Stimulated activated CD4-positive, alpha-beta T cell treated with anti-CD3 and anti-CD28 coated beads, Interleukin-1b, Interleukin-23, amount 100 ng/mL, for 1 hour (primary cell): ENCODE measurements around the gene CAMK2A.

Experiments
- DNase-seq, 2 donors: peaks; one replicate each; pipeline ENCODE4 v3.0.0-alpha.2; 2020; ENCODE audit warnings: low read depth in 2 of 2

The CAMK2A gene

DNA sequence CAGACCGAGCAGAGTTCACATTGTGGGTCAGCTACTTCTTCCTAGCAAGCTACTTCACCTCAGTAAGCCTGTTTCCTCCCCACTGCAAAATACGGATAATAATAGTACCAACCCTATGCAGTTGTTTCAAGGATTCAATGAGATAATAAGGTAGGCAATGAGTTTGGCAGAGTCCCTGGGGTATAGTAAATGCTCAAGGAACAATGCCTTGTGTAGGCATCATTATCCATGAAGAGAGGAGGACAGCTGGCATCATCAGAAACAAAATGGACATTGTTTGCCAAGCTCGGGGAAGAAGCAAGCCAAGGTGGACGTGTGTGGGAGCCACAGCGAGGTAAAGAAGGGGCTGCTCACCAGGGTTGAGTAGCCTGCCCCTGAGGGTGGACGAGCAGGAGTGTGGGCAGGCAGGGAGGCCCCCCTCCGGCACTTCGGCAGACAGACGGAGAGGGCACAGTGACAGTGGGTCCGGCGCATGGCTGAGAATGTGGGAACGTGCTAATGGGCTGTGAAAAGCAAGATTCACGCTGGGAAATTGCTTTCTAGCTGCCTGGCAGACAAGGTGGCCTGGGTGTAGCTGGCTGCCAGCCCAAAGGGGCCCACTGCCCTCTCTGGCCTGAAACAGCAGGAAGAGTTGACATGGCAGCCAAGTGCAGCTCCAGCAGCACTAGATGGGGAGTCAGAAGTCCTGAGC is 10.1 kb downstream of the CAMK2A start:
- no peak for DNase-seq

DNA sequence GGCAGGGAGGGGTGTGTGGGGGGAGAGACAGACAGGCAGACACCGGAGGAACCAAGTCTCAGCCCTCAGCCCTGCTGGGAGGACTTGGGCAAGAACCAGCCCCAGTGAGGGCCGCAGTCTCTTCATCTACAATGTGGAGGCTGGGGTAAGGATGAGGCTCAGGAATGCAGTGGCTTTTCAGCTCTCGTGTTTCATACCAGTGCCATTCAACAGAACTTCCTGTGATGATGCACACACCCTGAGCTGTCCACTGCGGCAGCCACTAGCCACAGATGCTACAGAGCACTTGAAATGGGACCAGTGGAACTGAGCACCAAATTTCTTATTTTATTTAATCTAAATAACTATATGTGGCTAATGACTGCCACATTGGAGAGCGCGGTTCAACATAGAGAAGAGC is 10.7 kb downstream of the CAMK2A start:
- DNase-seq = no peak

DNA sequence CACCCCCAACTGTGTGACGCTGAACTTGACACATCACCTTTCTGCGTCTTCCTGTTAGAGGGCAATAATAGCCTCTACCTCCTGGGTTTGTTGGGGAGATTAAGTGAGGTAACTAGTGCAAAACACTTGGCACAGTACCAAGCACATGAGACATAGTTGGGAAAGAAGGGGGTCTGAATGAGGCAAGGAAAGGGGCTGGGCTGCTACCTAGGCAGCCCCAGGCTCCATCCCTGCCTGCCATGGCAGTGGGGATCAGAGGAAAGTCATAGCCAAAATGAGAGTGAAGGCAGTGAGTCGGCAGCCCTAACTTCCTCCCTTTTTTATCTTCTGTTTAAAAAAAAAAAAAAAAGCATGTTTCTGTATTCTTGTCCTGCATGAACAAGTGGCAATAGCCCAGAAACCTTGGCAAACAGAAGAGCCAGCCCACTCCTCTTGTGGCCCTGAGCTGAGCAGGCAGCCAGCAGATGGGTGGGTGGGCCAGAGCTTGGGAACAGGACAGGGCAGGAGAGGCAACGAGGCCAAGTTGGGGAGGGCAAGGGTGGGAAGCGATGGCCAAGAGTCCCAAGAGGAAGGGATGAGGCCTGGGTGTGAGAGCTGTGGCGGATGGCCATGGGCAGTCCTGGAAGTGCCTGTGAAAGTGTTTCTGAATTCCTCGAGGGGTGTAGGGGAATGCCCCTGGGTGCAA is 11.4 kb downstream of the CAMK2A start:
- DNase-seq = no peak

DNA sequence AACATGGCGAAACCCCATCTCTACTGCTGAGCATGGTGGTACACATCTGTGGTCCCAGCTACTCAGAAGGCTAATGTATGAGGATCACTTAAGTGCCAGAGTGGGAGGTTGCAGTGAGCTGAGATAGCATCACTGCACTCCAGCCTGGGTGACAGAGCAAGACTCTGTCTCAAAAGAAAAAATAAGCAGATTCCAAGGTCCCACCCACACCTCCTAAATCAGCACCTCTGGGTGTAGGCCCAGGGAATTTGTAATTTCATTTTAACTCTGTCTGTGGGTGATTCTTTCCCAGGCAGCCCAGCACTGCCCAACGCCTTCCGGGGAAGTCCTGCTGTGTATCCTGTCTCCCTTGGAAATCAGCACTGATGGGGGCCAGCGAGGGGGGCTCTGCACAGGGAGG is 12.5 kb downstream of the CAMK2A start:
- DNase-seq = no peak

DNA sequence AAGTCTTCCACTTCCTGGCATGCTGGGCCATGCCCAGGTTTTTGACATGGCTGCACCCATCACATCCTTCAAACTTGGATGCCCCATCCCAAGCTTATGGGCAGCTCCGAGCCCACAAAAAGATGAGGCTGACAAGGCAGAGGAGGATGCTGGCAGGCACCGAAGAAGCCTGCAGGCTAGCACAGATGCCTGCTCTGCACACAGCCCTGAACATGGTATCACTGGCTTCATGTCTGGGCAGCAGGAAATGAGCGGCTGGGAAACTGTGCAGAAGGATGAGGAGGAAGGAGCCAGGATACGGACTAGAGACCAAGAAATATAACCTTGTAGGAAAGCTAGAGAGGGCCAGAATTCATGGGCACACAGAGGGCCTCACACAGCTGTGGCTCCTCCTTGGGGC is 14.8 kb downstream of the CAMK2A start:
- DNase-seq = no peak

DNA sequence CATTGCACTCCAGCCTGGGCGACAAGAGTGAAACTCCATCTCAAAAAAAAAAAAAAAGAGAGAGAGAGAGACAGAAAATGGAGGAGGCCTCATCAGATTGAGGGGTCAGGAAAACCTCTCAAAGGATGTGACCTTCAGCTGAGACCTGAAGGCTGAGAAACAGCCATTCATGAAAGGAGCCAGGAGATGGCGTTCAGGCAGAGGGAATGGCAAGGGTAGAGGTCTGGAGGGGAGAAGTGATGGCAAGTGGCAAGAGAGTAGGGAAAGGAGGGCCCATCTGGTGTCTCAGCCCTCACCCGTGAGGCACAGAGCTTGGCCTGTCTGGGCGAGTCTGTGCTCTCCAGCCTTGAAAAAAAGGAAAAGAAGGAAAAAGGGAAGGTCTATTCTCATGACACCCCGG is 17.0 kb downstream of the CAMK2A start:
- no peak for DNase-seq

DNA sequence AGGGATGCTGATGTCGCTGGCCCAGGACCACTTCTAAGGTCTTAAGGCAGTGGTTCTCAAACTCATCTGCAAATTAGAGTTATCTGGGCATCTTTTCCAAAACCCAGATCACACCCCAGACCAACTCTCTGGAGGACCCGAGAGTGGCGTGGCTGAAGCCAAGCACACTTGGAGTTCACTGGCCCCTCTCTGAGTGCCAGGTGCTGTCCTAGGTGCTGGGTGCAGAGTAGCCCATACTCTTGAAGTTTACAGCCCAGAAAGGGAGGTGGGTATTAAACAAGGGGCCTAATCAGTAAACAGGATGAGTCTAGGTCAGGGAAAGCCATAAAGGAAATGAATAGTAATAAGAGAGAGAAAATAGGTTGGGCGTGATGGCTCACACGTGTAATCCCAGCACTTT is 17.6 kb downstream of the CAMK2A start:
- no peak for DNase-seq

DNA sequence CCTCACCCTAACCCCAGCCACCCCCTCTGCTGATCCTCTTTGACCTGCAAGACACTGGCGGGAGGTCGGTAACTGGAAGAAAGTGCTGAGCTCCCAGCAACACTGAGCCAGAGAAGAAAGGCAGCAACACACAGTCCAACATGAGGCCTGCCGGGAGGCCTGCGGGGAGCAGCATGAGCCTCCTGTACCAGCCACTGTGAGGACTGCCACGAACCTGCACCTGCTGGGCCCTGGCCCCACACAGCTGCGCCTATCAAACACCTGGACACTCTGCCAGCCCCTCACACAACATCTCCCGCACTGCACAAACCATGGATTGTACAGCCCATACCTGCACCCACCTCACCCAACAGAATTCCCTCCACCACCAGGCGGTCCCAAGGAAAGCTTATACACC is 18.3 kb downstream of the CAMK2A start:
- no peak for DNase-seq

DNA sequence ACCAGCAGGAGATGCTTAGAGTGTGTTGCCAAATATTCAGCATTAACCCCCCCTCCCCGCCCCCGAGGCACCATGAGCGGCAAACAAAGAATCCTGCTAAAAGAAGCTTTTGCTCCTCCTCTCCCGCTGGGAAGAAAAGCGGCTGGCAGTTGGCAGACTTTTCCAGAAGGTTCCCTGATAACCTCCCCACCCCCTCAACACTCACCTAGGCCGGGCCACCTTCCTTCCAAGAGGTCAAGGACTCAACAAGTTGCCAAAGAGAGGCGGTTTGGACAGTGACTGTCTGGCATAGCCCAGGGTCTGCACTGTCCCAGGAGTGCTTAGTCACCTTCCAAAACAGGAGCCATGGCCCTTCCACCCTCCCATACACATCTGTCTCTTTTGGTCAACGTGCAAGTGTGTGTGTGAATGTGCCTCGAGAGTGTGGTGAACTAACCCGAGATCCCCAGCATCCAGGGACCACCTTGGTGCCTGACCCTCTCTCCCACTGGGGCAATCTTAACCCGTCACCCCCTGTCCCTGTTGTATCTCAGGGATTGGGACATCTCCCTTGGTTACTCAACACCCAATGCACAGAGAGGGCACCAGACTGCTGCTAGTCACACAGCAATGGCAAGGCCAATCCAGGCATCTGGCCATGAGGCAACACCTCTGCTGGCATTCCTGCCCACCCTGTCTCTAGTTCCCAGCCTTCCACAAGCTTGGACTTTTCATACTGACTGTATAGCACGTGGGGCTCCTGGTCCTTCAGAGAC is 18.9 kb downstream of the CAMK2A start:
- DNase-seq = no peak

DNA sequence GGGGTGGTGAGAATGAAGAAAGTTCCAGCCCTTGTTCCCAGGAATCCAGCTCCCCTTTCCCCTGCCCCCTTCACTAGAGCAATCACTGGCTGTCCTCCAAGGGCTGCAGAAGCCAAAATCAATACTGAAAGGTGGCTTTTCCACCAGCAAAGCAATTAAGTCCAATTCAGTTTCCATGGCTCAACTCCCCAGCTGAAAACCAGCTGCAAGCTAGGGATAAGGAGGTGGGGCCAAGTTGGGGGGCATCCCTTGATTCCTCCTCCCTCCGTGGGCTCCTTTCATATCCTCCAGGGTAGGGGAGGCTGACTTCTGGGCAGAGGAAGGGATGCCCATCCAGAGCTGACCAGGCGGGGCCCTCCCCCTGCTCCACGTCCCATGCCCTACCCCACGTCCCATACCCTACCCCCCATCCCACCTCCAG is 22.7 kb downstream of the CAMK2A start:
- DNase-seq = no peak

DNA sequence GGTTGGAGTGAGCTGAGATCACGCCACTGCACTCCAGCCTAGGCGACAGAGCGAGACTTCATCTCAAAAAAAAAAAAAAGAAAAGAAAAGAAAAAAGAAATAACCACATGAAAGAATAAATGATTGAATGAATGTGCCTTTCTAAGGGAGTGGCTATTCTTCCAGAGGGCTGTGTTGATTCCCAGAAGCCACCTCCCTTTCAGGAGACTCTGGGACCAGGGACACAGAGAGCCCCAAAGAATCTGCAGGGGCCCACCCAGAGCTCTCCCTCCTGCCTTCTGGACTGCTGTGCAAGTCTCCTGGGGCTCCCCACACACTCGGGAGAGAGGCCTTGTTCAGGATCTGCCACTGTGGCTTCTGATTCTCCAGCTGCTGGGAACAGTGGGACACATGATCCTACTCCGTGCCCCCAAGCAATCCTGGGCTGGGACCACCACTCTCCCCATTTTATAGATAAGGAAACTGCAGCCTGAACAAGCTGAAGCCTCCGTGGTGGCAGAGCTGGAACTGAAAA is 23.6 kb downstream of the CAMK2A start:
- no peak for DNase-seq

DNA sequence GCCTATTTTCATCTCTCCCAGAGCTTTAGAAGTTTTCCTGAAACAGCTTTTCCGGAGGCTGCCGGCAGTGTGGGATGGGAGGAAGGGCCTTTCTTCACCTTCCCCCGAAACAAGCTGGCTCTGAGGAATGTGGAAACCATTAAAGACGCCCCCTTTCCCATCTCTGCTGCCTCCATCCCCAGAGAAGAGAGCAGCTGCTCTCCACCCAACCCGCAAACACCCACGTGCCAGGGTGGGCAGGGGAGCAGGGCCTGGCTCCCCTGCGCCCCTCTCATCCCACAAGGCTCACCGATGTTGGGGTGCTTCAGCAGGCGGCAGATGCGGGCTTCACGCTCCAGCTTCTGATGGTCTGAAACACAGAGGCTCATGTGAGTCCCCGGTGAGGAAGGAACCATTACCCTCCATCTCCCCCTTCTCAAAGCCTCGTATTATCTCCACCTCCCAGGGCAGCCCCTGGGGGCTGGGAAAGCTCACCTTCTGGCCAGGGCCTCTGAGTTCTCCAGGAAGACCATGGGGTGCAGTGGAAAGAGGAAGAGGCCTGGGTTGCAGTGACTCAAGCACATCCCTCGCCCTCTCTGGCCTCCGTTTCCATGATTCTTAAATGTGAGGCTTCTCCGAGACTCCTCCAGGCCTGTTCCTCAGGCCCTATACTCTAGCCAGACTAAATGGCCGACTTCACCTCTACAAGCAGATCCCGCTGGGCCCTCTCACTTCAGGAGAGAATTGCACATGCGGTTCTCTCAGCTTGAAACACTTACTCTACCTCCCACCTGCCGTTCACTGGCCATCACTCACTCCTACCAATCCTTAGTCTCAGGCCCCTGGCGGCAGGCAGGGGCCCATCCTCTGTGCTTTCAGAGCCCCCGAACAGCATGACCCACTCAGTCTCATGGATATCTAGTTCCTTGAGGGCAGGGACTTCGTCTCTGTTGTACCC is 24.6 kb downstream of the CAMK2A start:
- DNase-seq = no peak

DNA sequence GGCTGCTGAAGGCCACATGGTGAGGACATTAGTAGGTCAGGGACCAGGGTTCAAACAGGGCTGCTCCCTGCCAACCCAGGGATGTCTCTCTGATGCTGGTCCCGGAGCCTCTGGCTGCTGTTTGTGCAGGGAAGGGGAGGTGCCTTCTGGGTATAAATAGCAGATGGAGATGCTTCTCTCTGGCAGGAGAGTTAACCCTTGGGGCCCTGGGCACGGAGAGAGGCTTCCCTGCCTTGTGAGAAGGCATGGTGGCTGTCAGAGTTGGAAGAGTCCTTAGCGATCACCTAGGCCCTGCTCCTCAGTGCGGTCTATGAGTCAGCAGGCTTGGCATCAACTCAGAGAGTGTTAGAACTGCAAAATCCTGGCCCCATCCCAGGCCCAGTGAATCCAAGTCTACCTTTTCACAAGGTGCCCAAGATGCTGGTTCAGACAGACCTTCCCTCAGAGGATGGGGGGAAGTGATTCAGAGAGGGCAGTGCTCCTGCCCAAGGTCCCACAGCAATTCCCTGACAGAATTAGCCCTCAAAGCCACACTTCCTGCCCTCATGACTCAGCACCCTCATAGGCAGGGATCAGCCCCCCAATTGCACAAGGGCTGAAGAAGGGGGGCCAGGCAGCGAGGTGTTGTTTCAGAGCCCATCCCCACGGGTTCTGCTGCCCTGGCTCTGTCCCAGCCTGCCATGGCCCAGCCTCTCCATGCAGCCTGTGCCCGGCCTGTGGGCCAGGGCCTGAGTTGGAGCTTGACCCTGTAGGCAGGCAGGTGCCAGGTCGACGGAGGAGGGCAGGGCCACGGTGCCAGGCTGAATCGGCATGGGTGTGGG is 25.6 kb downstream of the CAMK2A start:
- no peak for DNase-seq

DNA sequence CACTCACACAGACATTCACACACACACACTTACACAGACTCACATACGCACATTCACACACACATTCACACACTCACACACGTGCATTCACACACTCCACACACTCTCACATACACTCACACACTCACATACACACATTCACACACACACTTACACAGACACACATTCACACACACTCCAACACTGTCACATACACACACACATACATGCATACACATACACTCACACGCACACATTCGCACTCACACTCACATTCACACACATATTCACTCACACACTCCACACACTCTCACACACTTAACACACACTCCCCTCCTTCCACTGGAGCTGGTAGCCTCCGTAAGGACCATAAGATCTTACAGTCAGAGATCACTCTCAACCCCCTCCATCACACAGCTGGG is 26.2 kb downstream of the CAMK2A start:
- no peak for DNase-seq

DNA sequence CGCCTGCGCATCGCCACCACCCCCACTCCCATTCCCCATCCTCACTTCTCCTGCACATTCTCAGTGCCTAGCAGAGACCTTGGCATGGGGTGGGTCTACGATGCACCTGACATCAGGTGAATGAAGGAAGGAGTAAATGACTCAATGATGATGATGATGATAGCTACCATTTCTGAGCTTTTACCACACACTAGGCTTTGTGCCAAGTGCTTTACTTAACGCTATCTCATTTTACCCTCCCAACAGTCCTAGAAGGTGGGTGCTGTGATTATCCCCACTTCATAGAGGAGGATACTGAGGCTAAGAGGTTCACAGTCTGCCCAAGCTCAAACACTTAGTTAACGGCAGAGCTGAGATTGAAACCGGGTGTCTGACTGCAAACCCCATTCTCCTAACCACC is 27.1 kb downstream of the CAMK2A start:
- DNase-seq = no peak

DNA sequence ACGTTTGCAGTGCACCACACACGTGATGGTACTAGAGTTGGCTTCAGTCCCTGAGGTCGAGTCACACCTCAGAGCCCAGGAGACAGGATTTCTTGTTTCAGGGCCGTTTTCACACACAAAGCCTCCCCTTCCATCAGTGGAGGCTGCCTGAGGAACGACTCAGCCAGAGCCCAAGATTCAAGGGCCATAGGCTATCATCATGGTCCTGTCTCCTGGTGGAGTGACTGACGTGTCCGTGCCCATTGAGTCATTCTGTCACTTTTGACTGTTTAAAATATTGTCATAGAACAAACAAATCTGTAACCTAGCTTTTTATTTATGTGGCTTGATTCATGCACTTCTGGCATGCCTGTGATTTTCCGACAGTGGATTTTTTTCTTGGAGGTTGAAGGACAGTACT is 28.3 kb downstream of the CAMK2A start:
- DNase-seq = no peak

DNA sequence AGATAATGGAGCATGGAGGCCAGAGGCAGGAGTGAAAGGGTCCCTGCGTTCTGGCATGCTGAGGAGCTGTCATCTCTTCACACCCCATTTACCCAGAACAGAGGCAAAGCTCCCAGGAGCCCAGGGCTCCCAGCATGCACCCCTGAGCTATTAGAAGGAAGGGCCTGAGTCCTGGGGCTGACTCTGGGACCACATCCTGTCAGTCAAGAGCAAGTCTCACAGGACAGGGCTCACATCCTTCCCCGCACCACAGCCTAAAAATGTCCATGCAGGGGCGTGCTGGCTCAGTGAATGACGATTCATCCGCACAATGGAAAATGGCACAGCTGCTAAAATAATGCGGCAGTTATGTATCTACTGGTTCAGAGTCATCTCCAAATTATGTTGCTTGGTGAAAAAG is 31.4 kb downstream of the CAMK2A start:
- no peak for DNase-seq

DNA sequence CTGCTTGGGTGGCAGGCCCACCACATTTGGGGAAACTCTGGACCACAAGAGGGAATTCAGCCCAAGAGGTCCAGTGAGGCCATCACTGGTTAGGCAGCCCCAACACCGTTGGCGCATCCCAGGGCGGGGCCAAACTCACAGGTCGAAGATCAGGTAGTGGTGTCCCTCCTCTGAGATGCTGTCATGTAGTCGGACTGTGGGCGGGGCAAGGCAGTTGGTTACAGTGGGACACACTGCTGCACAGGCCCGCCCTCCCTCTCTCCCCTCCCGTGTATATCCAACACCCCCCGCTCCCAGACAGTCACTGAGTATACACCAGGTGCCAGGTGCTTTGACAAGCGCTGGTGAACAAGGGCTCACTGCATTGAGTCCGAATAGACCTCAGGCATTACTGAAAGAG is 32.1 kb downstream of the CAMK2A start:
- no peak for DNase-seq

DNA sequence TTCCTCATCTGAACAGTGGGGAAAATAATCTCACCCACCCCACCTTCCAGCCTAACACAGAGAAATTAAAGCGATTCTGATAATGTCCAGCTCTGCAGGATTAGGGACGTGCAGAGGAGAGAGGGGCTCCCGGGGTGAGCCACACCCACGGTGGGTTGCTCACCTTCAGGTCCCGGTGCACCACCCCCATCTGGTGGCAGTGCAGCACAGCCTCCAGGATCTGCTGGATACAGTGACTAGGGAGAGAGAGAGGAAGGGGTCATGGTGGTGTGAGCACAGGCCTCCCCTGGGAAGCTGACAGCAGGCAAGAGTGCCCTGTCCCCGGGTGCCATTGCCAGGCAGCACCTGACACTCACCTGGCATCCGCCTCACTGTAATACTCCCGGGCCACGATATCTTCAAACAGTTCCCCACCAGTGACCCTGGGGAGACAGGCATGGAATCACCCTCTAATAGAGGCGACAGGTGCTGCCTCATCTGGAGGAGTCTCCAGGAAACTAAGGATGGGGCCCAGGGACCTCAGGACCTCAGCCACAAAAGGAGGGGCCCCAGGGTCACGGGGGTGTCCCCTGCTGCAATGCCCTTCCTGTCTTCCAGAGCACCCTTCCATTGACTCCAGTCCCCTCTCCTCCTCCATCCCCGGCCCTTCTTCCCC is 33.0 kb downstream of the CAMK2A start:
- no peak for DNase-seq

DNA sequence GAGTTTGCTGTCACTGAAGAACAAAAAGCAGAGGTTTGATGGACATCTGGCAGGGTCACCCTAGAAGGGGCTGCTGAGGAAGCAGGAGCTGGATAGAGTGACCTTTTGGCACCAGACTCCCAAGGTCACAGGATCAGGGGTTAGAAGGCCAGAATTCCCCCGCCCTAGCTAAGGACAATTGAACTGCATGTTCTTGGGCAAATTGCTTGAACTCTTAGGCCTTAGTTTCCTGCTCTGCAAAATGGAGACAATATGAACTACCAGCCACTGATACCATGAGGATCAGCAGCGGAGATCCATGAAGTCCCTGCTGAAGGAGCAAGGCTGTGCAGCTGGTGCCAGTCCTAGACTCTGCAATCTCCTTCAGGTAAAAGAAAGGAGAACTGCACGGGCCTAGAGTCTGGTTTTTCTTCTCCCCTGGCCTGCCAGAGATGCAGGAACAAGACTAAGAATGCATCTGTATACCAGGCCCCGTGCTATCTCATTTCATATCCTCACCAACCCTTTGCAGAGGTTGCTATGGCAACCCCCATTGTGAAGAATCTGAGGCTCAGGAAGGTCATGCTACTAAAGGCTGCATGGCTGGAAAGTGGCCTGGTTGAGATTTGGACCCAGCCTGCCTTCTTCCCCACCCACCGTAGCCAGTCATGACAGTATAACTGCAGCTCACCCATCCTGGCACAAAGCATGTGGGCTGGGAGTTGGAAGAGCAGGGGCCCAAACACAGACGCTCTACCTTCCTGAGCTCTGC is 33.7 kb downstream of the CAMK2A start:
- no peak for DNase-seq
